ENCODE data around the gene TMEM132A. TPM values are rescaled to one million over a fixed set of nuclear protein-coding genes. Genes with fewer than 3 reads are reported as not detected.
A peak's percentile ranks its signal among the peaks of the same experiment; 100 is the strongest.

Gene TMEM132A
- total and polyA plus RNA-seq, 9 of the 15 experiments (the other 6 are each of a cell fraction or from before 2014, with no cell fraction given): 0.04 to 1.1 (median 0.18) TPM; not detected in 4

- TF ChIP-seq CHD7 (IDR thresholded peaks at IDR 0.05; ENCODE audit: low read depth, low read length) (no peak), BRF2 (IDR thresholded peaks at IDR 0.05; ENCODE audit: borderline replicate concordance, insufficient read depth, insufficient read length) (no peak), ZNF175 (CRISPR knock-in tag; IDR thresholded peaks at IDR 0.05; ENCODE audit: low read depth) (no peak), SMARCA4 (IDR thresholded peaks at IDR 0.05) (no peak), NR2C2 (CRISPR knock-in tag; IDR thresholded peaks at IDR 0.05) (peak; percentile 34; the same call in 1 of the 2 replicates), NR2C2 (tag; IDR thresholded peaks at IDR 0.05) (peak; percentile 44; the same call in 1 of the 2 replicates), RBM15 (IDR thresholded peaks at IDR 0.05; ENCODE audit: insufficient read depth, low read length) (no peak), YBX1 (IDR thresholded peaks at IDR 0.05) (no peak), FOXA1 (IDR thresholded peaks at IDR 0.05; ENCODE audit: borderline replicate concordance) (no peak), FOXK1 (CRISPR knock-in tag; IDR thresholded peaks at IDR 0.05; ENCODE audit: borderline replicate concordance) (no peak), EWSR1 (IDR thresholded peaks at IDR 0.05; ENCODE audit: borderline replicate concordance, low read depth, partially characterized antibody) (no peak), ATF3 (IDR thresholded peaks at IDR 0.05) (no peak), ATF3 (CRISPR knock-in tag; conservative IDR thresholded peaks at IDR 0.05) (no peak)
These were observed 17.9 kb upstream of the TMEM132A start, which contains the start of gene PRPF19 (continued) for GRCh38 chr11:60906132-60906972.
